ENCODE data around the gene LYPD6.

The LYPD6 gene

DNA sequence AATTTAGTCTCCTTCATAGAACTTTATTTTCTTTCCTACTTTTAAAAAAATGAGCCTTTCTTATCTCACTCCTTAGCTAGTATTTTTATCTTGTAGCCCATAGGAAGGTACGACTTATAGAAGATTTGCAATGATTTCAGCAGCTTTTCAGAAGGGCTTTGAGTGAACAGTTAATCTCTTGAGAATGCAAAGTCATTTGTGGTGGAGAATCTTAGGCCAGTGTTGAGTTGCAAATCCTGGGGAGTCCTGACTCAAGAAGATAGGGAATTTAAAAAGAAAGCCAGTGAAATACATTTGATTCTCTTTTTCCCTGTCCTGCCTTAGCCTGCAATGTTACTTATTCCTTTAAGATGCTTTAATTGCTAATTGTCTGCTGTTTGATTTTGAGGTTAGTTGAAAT is 33.6 kb downstream of the LYPD6 start:
- Histone ChIP-seq H3K4me1 (ENCODE audit: control insufficient read depth in 1 of 2, insufficient read depth in 1 of 2, low read depth in 1 of 2, low read length in 1 of 2) (no peaks in the 10 kb centered on the region), H3K27ac (no peak overlapping the region), H3K9me3 (no peaks in the 10 kb centered on the region), H3K4me3 (ENCODE audit: low read depth in 1 of 2, low read length in 1 of 2) (no peak overlapping the region), H3K36me3 (no peaks in the 10 kb centered on the region), H3K27me3 (peaks cover 9% of the 10 kb centered on the region)
- TF ChIP-seq, protein P1, sequence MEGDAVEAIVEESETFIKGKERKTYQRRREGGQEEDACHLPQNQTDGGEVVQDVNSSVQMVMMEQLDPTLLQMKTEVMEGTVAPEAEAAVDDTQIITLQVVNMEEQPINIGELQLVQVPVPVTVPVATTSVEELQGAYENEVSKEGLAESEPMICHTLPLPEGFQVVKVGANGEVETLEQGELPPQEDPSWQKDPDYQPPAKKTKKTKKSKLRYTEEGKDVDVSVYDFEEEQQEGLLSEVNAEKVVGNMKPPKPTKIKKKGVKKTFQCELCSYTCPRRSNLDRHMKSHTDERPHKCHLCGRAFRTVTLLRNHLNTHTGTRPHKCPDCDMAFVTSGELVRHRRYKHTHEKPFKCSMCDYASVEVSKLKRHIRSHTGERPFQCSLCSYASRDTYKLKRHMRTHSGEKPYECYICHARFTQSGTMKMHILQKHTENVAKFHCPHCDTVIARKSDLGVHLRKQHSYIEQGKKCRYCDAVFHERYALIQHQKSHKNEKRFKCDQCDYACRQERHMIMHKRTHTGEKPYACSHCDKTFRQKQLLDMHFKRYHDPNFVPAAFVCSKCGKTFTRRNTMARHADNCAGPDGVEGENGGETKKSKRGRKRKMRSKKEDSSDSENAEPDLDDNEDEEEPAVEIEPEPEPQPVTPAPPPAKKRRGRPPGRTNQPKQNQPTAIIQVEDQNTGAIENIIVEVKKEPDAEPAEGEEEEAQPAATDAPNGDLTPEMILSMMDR (IDR thresholded peaks at IDR 0.05): no peak

DNA sequence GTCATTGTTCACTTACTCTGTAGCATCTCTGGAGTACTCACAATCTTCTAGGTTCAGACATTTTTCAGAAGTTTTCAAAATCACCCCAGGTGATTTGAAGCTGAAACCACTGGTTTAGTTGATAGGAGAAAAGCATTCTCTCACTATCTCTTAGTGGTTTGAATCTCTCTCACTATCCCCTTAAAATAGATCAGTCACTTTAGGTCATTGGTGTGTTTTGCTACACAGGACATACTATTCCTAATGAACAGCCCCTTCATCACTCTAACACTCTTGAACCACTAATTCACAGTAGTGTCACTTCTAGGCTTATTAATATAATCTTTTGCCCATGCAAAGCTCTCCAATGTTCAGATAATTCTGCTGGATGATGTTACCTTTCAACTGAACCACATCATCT is 34.5 kb downstream of the LYPD6 start:
- TF ChIP-seq, protein P1 (IDR thresholded peaks at IDR 0.05): no peak
- H3K36me3 ChIP-seq: no peaks in the 10 kb centered on the region
- H3K27me3 ChIP-seq: peaks cover 9% of the 10 kb centered on the region
- no peaks in the 10 kb centered on the region for H3K9me3 ChIP-seq
- H3K4me1 ChIP-seq (ENCODE audit: control insufficient read depth in 1 of 2, insufficient read depth in 1 of 2, low read depth in 1 of 2, low read length in 1 of 2): no peaks in the 10 kb centered on the region
- H3K4me3 ChIP-seq (ENCODE audit: low read depth in 1 of 2, low read length in 1 of 2): no peak overlapping the region
- H3K27ac ChIP-seq: no peak overlapping the region

DNA sequence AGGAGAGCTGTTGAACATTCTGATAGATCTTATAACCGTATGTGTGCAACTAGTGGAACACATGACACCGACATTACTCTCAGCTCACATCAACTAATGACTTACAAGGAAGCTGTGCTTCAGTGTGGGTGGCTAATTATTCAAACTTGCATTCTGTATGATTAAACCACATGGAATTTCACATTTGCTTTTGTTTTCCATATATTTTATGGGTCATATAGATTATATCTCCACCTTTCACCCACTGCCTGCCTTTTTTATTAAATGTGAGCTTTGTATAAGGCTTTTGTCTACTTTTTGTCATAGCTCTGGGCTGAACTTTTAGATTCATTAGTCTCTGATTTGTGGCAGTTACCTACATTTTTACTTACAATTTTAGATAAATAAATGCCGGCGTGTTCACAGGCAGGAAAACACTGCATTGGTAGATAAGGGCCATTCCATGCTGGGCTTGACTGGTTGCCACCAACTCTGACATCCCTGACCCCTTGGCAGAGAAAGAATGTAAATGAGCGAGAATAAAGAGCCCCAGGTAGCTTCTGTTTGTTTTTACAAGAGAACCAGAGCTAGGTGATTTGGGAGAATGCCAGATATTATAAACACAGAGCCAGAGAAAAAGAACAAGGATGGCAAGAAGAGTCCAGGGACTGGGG is 35.7 kb downstream of the LYPD6 start:
- Histone ChIP-seq H3K9me3 (no peaks in the 10 kb centered on the region), H3K27me3 (peaks cover 9% of the 10 kb centered on the region), H3K36me3 (no peaks in the 10 kb centered on the region), H3K4me1 (ENCODE audit: control insufficient read depth in 1 of 2, insufficient read depth in 1 of 2, low read depth in 1 of 2, low read length in 1 of 2) (no peaks in the 10 kb centered on the region), H3K27ac (no peak overlapping the region), H3K4me3 (ENCODE audit: low read depth in 1 of 2, low read length in 1 of 2) (no peak overlapping the region)
- TF ChIP-seq, protein P1 (IDR thresholded peaks at IDR 0.05): no peak

DNA sequence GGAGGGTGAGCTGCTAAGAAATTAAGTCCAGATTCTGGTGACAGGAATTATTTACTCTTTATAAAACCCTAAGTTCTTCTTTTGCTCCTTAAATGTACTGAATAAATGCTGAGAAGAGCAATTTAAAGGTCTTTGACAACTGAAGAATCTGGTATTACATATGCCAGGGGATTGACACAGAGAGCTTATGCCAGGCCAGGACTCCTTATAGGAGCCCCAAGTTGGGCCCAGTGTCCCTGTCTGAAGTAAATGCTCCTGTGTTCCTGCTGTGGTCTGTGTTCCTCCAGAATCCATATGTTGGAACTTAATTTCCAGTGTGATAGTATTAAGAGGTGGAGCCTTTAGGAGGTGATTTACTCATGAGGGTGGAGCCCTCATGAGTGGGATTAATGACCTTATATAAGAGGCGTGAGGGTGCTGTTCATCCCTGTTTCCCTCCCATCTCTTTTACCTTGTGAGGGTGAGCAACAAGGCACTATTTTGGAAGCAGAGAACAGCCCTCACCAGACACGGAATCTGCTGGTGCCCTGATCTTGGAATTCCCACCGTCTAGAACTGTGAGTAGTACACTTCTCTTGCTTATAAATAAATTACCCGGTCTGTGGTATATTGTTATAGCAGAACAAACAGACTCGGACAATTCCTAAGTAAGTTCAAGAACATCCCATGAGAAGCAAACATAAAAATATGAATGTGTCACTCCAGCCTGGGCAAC is 39.8 kb downstream of the LYPD6 start:
- H3K4me1 ChIP-seq (ENCODE audit: control insufficient read depth in 1 of 2, insufficient read depth in 1 of 2, low read depth in 1 of 2, low read length in 1 of 2): no peaks in the 10 kb centered on the region
- no peaks in the 10 kb centered on the region for H3K9me3 ChIP-seq
- peaks cover 9% of the 10 kb centered on the region for H3K27me3 ChIP-seq
- no peak overlapping the region for H3K27ac ChIP-seq
- TF ChIP-seq, protein P1 (IDR thresholded peaks at IDR 0.05): no peak
- H3K4me3 ChIP-seq (ENCODE audit: low read depth in 1 of 2, low read length in 1 of 2): no peak overlapping the region
- H3K36me3 ChIP-seq: no peaks in the 10 kb centered on the region

DNA sequence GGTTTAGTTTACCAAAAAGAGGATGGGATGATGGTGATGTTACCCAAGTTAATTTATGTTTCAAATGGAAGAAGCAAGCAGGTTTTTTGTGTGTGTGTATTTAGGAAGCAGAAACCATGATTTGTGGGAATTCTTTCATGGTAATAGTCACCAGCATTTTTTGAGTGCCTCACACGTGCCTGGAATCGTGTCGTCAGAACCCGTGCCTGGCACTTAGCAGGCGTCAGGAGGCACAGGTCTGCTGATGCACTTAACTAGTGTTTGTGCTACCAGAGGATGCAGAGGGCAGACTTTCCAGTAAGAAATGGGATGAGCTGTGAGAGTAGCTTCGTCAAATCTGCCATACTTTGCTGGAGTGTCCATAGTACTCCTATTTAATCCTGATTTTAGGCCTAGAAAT is 41.1 kb downstream of the LYPD6 start:
- no peaks in the 10 kb centered on the region for H3K9me3 ChIP-seq
- TF ChIP-seq, protein P1 (IDR thresholded peaks at IDR 0.05): no peak

More for the DNA sequence above, 41.1 kb downstream of the LYPD6 start:
- Histone ChIP-seq H3K36me3 (no peaks in the 10 kb centered on the region), H3K27ac (no peak overlapping the region), H3K27me3 (no peaks in the 10 kb centered on the region), H3K4me3 (ENCODE audit: low read depth in 1 of 2, low read length in 1 of 2) (no peak overlapping the region), H3K4me1 (ENCODE audit: control insufficient read depth in 1 of 2, insufficient read depth in 1 of 2, low read depth in 1 of 2, low read length in 1 of 2) (no peaks in the 10 kb centered on the region)

Data from neutrophil (primary cell).